NCI-H2227 treated with DMSO at 0.1 percent for 48 hours (cell line): ENCODE measurements around the gene IGFLR1.
"Not testable (repeated sequence)": the region's sequence is repeated elsewhere in the genome, so short reads cannot be mapped to it uniquely, and the experiment has no call there.

ENCODE experiments used
- DNase-seq: peaks from one replicate; lab custom pipeline; 2025; lab: John Stamatoyannopoulos, UW

Gene IGFLR1

GRCh38 chr19:35739275-35740107 is 2.8 kb downstream of the IGFLR1 start:
- DNase-seq, result peak; percentile 45

DNA sequence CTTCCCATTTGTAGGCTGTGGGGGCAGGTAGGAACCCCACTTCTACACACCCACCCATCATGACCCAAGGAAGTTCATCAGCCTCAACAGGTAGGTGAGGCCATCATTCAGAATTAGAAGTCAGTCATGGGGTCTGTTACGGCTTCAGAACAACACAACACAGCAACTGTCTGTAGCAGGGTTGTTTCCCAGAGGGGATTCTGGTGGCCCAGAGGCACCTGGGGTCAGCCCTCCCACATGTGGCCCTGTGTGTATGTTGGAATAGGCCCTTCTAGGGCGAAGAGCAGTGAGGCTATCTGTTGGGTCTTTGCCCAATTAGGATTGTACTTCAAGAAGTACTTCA is 3.4 kb downstream of the IGFLR1 start:
- DNase-seq, result no peak

- DNase-seq, result no peak
Observed at GRCh38 chr19:35738021-35738886, 4.0 kb downstream of the IGFLR1 start.

- DNase-seq, result no peak
Observed at GRCh38 chr19:35736913-35737886, 5.1 kb downstream of the IGFLR1 start.

DNA sequence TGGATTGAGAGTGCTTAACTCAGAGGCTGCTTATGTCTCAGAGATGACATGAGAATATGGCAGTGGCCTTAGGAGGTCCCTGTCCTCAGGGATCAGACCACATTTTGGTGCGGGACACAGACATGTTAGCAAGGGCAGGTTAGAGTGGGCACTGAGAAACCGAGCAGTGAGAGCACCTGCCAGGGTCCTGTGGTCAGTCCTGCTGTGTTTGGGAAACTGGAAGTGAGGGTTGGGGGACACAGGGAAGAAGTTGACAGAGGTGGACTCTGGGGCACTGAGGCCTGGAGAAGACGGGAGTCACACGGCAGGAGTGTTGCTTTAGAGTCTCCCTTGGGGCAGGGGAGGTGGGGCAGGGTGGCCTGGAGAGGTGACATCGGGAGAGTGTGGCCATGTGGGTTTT is 7.4 kb downstream of the IGFLR1 start:
- DNase-seq, result no peak

- DNase-seq, result no peak
Observed at GRCh38 chr19:35734273-35734672, 8.0 kb downstream of the IGFLR1 start.

GRCh38 chr19:35733180-35734125 is 8.8 kb downstream of the IGFLR1 start:
- DNase-seq, result no peak

- no peak for DNase-seq
Observed at GRCh38 chr19:35732540-35733179, 9.6 kb downstream of the IGFLR1 start.

DNA sequence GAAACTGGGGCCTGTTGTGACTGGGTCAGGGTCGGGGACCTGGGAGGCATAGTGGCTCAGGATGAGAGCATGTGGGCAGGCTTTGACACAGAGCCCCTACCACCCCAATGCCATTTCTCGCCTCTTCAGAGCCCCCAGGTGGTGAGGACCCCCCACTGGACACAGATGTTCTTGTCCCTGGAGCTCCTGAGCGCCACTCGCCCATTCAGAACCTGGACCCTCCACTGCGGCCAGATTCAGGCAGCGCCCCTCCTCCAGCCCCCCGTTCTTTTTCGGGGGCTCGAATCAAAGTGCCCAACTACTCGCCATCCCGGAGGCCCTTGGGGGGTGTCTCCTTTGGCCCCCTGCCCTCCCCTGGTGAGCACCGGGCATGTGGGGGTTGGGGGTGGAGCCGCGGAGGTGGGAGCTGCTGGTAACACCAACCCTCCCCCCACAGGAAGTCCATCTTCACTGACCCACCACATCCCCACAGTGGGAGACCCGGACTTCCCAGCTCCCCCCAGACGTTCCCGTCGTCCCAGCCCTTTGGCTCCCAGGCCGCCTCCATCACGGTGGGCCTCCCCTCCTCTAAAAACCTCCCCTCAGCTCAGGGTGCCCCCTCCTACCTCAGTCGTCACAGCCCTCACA is 10.4 kb downstream of the IGFLR1 start:
- no peak for DNase-seq

- no peak for DNase-seq
Observed at GRCh38 chr19:35731353-35731752, 10.9 kb downstream of the IGFLR1 start.

DNA sequence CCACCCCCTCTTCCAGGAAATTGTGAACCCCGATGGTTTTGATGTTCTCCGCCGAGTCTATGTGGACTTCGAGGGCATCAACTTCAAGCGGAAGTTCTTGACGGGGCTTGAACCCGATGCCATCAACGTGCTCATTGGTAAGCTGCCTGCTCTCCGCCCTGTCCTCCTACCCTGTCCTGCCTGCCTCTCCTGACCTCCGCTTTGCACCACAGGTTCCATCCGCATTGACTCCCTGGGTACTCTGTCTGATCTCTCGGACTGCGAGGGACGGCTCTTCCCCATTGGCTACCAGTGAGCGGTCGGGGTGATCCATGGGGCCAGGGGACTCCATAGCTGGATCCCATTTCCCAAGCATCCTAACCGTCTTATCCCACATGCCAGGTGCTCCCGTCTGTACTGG is 11.9 kb downstream of the IGFLR1 start:
- no peak for DNase-seq

- DNase-seq, result no peak
Observed at GRCh38 chr19:35729763-35730162, 12.5 kb downstream of the IGFLR1 start.

DNA sequence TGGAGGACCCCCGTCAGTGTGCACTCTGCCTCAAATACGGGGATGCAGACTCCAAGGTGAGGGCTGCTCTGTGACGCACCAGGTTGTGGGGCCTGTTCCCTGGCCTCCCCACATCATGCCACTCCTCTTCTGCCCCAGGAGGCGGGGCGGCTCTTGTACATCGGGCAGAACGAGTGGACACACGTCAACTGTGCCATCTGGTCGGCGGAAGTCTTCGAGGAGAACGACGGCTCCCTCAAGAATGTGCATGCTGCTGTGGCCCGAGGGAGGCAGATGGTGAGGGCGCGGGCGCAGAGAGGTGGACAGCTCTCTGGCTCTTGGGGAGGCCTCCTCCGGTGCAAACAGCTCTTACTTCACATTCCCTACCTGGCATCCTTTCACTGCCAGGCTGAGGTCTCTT is 13.2 kb downstream of the IGFLR1 start:
- DNase-seq, result no peak

- DNase-seq, result no peak
Observed at GRCh38 chr19:35727956-35728706, 14.1 kb downstream of the IGFLR1 start.

DNA sequence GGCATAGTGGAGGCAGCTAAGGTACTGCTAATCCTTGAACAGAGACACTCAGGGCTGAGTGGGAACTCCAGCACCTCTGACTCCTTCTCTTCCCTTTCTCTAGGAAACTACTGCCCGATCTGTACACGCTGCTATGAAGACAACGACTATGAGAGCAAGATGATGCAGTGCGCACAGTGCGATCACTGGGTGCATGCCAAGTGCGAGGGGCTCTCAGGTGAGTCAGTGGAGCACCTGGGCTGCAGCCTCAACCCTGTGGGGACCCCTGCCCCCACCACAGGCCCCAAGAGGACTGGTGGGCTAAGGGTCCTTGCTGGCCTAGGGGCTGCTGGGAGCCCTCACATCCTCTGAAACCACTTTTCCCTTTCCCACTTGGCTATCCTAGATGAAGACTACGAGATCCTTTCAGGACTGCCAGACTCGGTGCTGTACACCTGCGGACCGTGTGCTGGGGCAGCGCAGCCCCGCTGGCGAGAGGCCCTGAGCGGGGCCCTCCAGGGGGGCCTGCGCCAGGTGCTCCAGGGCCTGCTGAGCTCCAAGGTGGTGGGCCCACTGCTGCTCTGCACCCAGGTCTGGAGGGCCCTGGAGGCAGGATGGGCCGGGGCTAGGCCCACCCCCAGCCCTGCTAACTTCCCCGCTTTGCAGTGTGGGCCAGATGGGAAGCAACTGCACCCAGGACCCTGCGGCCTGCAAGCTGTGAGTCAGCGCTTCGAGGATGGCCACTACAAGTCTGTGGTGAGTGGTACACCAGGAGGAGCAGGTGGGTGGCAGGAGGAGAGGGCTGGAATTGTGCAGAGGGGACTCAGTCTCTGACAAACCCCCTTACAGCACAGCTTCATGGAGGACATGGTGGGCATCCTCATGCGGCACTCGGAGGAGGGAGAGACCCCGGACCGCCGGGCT is 14.9 kb downstream of the IGFLR1 start:
- no peak for DNase-seq

DNA sequence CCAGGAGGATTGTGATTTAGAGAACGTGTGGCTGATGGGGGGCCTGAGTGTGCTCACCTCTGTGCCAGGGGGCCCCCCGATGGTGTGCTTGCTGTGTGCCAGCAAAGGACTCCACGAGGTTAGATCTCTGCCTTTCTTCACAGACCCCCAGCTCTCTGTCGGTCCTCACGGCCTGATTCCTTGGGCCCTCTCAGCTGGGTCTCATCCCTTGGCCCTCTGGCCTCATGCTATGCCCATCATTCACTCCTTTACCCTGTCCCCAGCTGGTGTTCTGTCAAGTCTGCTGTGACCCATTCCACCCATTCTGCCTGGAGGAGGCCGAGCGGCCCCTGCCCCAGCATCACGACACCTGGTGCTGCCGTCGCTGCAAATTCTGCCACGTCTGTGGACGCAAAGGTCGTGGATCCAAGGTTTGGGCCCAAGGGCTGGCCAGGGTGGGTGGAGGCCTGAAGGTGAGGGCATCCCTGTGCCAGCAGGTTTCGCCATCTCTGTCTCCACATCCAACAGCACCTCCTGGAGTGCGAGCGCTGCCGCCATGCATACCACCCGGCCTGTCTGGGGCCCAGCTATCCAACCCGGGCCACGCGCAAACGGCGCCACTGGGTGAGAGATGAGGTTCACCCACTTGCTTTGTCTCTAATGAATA is 16.9 kb downstream of the IGFLR1 start:
- DNase-seq, result no peak

DNA sequence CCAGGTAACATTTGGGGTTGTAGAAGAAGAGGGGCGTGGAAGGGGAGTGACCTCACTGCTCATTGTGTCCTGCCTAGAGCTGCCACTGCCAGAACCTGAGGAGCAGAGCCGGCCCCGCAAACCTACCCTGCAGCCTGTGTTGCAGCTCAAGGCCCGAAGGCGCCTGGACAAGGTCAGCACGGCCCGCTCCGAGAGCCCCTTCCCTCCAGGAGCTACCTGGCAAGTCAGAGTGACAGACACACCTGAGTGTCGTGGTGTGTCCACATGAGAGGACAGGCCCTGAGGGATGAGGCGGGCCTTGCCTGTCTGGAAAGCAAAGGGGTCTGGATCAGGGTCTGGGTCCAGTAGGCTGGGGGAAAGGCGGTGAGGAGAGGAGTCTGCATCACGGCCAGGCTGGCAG is 17.7 kb downstream of the IGFLR1 start:
- DNase-seq, result no peak

- DNase-seq, result not testable (repeated sequence)
Observed at GRCh38 chr19:35724132-35724531, 18.1 kb downstream of the IGFLR1 start.
